Measurements from ENCODE around the gene PRRG2.

Gene PRRG2

DNA sequence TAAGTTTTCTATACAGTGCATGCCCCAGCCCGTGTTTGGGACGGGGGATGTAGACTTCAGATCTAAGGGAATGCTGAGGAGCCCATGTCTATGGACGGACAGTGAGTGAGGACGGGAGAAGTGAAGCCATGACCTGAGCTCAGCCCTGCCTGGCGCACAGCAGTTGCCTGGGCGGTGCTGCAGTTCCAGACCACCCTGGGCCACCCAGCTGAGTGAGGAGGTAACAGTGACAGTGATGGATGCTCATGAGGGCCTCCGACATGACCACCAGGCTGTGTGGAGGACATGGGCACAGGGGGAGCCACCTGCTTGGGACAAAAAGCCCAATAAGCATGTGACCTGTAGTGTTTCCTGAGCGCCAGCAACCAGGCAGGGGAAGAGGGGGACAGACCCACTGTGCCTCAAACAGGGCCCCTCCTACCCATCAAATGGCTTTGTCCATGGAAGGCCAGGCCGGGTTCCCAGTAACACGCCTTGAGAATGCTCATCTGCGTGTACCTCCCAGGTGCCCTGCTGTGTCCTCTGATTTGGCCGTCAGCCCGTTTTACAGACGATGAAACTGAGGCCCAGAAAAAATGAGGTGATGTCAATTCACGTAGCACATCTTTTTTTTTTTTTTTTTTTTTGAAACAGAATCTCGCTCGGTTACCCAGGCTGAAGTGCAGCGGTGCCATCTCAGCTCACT, 23.3 kb upstream of the PRRG2 start:
- DNase-seq (ENCODE audit: low spot score): no peak

DNA sequence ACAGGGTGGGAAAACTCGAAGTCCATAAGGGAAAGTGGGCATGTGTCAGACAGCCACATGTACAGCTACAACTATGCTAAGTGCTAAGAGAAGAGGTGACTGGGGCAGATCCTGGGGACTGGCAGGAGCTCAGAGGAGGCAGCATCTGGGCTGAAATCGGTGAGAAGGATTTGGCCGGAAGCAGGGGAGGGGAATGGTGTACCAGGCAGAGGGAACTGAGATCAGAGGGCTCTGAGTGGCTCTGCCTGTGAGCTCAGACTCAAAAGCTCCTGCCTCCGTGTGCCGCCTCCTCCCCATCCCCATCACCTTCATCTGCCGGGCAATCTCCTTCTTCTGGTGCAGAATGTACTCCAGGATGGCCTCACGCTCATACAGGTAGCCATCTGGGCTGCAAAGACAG, 22.5 kb upstream of the PRRG2 start:
- no peak for DNase-seq (ENCODE audit: low spot score)

GRCh38 chr19:49559443-49559842, 21.7 kb upstream of the PRRG2 start:
- DNase-seq (ENCODE audit: low spot score): no peak

DNA sequence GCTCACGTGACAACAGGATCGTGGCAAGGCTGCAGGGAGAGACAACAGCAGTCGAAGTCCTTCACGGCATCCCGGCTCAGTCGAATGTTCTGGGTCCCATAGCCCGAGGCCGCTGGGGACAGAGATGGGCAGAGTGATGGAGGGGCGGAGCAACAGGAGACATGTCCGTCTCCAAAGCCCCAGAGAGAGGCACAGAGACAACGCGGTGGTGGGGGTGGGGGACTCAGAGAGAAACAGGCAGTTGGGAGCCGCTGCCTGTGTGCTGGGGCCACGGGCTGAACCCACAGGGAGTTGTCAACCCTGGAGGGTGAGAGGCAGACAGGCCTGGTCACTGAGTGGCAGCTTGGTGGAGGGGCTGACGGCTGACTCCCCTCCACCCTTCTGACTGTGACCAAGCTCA, 21.2 kb upstream of the PRRG2 start:
- no peak for DNase-seq (ENCODE audit: low spot score)

- DNase-seq (ENCODE audit: low spot score): no peak
These were observed 20.7 kb upstream of the PRRG2 start for GRCh38 chr19:49560358-49560900.

DNA sequence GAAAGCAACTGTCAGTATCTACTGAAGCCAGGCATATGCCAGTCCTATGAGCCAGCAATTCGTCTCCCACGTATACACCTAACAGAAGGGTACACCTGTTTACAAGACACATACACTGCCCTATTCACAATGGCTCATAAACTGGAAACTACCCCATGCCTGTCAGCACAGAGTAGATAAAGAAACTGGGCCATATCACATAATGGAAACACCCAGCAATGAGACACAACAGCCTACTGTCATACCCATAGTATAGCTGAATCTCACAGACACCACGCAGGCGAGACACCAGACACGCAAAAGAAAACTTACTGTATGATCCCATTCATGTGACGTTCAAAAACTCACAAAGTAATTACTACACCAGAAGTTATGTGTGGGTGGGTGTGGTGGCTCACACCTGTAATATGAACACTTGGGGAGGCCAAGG, 16.5 kb upstream of the PRRG2 start:
- DNase-seq (ENCODE audit: low spot score): no peak

DNA sequence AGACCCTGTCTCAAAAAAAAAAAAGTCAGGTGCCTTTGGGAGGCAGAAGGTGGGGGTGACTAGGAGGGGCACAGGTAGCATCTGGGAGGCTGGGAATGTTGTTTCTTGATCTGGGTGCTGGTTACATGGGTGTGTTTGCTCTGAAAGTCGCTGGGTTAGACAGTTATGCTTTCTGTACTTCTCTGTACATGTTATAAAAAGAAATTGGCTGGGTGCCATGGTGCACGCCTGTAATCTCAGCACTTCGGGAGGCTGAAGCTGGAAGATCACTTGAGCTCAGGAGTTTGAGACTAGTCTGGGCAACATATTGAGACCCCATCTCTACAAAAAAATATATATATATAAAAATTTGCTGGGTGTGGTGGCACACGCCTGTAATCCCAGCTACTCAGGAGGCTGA, 15.9 kb upstream of the PRRG2 start:
- DNase-seq (ENCODE audit: low spot score): no peak

DNA sequence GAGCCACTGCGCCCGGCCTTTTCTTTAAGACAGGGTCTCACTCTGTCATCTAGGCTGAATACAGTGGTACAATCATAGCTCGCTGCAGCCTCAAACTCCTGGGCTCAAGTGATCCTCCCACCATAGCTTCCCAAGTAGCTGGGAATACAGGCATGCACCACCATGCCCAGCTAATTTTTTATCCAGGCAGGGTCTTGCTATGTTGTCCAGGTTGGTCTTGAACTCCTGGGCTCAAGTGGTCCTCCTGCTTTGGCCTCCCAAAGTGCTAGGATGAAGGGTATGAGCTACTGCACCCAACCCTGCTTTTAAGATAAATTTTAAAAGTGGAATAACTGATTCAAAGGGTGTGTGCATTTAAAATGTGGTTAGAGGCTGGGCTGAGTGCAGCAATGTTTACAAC, 14.8 kb upstream of the PRRG2 start:
- DNase-seq (ENCODE audit: low spot score): no peak

DNA sequence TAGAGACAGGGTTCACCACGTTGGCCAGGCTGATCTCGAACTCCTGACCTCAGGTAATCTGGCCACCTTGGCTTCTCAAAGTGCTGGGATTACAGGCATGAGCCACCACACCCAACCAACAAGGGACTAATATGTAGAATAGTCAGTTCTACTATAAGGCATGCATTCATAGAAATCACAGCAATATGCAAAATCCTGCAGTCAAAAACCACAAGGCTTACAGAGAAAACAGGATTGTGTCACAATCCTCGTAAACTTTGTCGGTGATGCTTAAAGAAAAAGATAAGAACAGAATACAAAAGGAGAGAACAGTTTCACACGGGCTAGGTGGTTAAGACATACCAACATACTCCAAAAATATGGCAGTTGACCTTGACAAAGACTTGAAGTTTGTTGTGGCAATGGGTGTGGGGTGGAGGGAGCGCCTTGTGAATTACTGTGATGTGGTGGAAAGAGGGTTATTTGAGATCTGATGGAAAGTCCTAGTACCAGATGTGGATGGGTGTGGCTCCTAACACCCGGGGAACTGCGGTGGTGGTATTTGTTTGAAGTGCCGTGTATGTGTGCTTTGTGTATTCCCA, 13.2 kb upstream of the PRRG2 start:
- DNase-seq (ENCODE audit: low spot score): no peak

GRCh38 chr19:49570138-49570856, 10.8 kb upstream of the PRRG2 start:
- DNase-seq (ENCODE audit: low spot score): peak; percentile 82

- DNase-seq (ENCODE audit: low spot score): no peak
These were observed 10.0 kb upstream of the PRRG2 start for GRCh38 chr19:49570997-49571676.

DNA sequence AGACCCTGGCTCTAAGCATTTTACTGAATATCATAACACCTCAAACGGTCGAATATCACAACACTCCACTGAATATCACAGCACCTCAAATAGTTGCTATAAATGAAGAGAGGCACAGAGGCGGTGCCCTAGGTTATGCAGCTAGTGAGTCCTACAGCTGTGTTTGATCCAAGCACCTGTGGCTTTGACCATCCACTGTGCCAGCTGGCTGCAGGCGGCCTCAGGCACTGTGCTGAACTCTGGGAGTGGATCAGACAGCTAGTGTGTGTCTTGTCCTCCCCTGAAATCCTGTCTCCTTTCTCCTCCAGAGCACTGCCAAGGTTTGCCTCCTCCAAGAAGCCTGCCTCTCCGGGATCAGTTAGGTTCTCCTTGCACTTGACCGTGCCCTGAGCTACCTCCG, 8.1 kb upstream of the PRRG2 start:
- DNase-seq (ENCODE audit: low spot score): no peak

DNA sequence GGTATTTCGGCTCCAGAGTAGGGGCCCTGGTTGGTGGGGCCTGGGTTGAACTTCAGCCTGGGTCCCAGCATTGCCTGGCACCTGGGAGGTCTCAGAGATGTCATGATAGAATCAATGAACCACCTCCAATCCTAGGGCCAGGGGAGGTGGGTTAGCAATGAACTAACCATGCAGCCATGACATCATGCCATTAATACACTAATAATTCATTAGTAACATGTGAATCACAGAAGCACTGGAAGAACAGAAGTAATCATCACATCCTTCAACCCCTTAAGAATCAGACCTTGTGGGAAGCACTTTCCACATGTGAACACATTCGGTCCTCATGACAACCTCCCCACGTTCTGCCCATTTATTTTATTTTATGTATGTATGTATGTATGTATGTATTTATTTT, 7.7 kb upstream of the PRRG2 start:
- peak; percentile 20 for DNase-seq (ENCODE audit: low spot score)

DNA sequence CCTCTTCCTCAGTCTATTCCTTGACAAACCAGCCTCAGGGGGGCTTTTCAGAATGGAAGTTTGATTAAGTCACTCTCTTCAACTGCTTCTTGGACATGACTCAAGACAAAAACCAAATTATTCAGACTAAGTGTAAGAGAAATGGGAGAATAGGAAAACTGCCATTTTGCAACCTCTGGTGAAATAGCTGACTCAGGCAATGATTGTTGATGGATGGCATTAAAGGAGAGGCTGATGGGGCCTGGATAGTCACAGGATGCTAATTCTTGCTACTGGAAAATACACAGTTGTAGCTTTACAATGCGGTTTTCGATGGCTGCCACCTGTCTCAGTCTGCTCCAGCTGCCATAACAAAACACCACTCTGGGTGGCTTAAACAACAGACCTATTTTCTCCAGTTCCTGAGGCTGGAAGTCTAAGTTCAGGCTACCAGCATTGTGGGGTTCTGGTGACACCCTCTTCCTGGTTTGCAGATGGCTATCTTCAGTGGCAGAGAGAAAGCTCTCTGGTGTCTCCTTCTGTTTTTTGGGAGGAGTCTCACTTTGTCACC, 6.8 kb upstream of the PRRG2 start:
- DNase-seq (ENCODE audit: low spot score): no peak

- DNase-seq (ENCODE audit: low spot score): no peak
These were observed 1.9 kb upstream of the PRRG2 start for GRCh38 chr19:49579193-49579592.

DNA sequence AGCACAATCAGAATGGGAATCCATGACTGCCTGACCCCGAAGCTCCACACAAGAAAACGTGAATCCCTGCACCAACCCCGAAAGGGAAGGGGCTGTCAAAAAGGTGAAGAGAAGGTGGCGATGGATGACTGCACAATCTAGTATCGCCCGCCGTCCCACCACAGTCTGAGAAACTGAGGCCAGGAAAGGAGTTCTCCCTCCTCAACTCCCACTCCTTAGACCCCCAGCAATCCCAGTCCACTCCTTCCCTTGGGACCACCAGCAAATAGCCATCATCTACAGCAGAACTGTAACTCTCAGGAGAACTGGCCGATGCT, 1.2 kb upstream of the PRRG2 start:
- DNase-seq (ENCODE audit: low spot score): no peak

GRCh38 chr19:49580264-49581006, 681 bp upstream of the PRRG2 start, which contains the start of gene NOSIP:
TSS of gene NOSIP (minus strand) at chr19:49580556. CDS start at chr19:49560691, 19,865 bp downstream.
- peak; percentile 97 for DNase-seq (ENCODE audit: low spot score)

DNA sequence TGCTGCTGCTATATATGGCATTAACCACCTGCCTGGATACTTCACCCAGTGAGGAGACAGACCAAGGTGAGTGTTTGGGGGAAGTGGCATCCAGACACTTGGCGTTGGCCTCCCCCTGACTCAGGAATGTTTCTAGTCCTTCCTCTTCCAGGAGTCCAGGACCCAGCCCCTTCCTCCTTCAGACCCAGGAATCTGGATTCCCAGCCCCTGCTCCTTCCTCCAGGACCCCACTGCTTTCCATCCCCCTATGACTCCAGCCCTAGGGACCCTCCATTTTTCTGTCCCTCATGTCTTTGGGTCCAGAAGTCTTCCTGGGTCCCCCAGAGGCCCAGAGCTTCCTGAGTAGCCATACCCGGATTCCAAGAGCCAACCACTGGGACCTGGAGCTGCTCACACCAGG, 2.1 kb downstream of the PRRG2 start:
- no peak for DNase-seq (ENCODE audit: low spot score)

DNA sequence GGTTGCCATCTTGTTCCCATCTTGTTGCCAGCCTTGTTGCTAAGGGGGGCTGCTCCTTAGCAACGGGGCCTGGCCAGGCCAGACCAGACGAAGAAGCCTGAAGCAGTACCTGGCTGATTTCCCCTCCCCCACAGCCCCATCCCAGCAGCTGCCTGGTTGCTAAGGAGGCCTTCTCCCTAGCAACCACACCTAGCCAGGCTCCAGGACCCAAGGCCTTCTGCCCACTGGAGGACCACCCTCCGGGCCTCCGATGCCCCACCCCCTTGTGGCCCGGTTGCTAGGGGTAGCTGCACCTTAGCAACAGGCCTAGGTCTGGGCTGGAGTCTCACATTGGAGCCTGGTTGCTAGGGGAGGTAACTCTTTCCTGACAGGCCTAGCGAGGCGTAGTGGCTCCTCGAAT, 3.9 kb downstream of the PRRG2 start:
- no peak for DNase-seq (ENCODE audit: low spot score)

- no peak for DNase-seq (ENCODE audit: low spot score)
These were observed 6.1 kb downstream of the PRRG2 start for GRCh38 chr19:49587227-49587626.

DNA sequence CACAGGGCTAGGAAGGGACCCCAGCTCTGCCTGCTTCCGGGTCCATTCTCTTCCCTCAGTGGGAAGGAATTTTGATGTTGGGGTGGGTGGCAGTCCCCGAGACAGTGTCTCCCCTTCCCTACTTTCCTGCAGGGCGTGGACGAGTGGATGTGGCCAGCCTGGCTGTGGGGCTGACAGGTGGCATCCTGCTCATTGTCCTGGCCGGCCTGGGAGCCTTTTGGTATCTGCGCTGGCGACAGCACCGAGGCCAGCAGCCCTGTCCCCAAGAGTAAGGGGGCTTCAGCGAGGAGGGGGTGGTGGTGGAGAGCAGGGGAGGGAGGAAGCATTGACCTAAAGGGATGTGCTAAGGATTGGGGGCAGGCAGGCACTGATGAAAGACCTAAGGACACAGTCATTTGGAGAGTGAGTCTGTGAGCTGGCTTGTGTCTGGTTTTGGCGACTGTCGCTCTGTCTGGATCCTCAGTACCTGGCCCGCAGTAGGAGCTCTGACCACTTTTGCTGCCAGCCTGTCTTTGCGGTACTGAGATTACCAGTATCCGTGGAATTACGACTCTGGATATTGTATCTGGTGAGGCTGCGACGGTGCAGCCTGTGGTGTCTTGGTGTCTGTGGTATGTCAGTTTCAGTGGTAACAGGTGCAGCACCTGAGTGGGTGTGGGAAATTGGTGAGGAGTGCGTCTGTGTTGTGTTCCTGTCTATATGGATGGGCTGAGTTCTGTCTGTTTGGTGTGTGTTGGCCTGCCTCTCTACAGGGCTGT, 7.4 kb downstream of the PRRG2 start:
- DNase-seq (ENCODE audit: low spot score): no peak
